DOHH2 (cell line): ENCODE results near the gene RRM2.

ENCODE experiments used
- EZH2phosphoT487 ChIP-seq: fragments of 200-600 bp; sonication (generic); IDR thresholded peaks from 2 replicates; pipeline ENCODE4 v1.6.1; 2017; ENCODE audit warnings: borderline replicate concordance, mild to moderate bottlenecking, antibody characterized with exemption, low read length, moderate library complexity, mixed read lengths
- TF ChIP-seq, protein P1 (sequence below): fragments of 200-600 bp; sonication (generic); IDR thresholded peaks from one replicate; pipeline ENCODE4 v1.5.1; 2014; ENCODE audit warnings: antibody characterized with exemption, mild to moderate bottlenecking, low read depth, low read length; ENCODE audit not compliant: poor library complexity, severe bottlenecking

DNA sequence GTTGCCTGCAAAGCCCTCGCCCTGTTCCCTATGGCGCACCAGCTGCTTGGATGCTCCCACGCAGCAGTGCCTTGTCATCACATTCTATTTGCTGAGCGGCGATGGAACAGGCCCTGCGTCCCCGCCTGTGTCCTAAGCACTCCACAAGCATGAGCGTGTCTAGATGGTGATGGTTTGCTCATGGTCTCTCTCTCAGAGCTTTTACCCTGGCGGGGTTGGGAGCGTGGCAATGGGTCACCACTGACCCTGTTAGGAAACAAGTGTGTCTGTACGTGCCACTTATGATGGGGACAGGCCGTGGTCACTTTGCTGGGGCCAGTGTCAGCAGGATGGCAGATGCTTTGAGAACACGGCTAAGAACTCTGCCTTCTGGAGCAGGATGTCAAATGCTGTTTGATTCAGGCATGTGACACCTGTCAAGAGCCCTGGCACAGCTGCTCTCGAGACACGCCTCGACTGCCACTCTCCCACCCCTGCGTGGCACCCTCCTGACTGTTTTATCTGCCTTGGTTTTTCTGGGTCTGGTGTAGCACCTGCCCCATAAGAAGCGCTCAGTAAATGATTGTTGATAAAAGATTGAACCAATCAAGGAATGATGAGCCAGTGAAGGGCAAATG lies 44.2 kb downstream of the RRM2 start:
- TF ChIP-seq, protein P1, sequence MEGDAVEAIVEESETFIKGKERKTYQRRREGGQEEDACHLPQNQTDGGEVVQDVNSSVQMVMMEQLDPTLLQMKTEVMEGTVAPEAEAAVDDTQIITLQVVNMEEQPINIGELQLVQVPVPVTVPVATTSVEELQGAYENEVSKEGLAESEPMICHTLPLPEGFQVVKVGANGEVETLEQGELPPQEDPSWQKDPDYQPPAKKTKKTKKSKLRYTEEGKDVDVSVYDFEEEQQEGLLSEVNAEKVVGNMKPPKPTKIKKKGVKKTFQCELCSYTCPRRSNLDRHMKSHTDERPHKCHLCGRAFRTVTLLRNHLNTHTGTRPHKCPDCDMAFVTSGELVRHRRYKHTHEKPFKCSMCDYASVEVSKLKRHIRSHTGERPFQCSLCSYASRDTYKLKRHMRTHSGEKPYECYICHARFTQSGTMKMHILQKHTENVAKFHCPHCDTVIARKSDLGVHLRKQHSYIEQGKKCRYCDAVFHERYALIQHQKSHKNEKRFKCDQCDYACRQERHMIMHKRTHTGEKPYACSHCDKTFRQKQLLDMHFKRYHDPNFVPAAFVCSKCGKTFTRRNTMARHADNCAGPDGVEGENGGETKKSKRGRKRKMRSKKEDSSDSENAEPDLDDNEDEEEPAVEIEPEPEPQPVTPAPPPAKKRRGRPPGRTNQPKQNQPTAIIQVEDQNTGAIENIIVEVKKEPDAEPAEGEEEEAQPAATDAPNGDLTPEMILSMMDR = no peak
- no peak for TF ChIP-seq EZH2phosphoT487
